Panc1 (cell line): ENCODE data around the gene KAT7. TPM values are rescaled to one million over a fixed set of nuclear protein-coding genes. Genes with fewer than 3 reads are reported as not detected.

Source experiments
- ATAC-seq: fragments of 200-7000 bp; cut with Tn5 transposase; 2 replicates; pipeline ENCODE4 v1.9.1; 2020; ENCODE audit warnings: mild to moderate bottlenecking, moderate library complexity
- BruUV-seq: library from RNA; stranded (reverse); fragments of 400-500 nt; replicated peaks from 2 replicates; lab custom pipeline; 2021; lab: Mats Ljungman, UMichigan
- CTCF ChIA-PET: fragments of 300-600 bp; sonication (Branson Sonifier 250); formaldehyde crosslinking; loops from one replicate; lab custom pipeline; 2022; ENCODE audit warnings: antibody characterized with exemption; lab: Charles Lee
- POLR2A ChIA-PET: fragments of 300-600 bp; sonication (Branson Sonifier 250); formaldehyde crosslinking; loops from one replicate; lab custom pipeline; 2022; ENCODE audit warnings: antibody characterized with exemption; lab: Charles Lee
- DNase-seq: peaks from one replicate; pipeline ENCODE4 v3.0.0-alpha.2; 2010; ENCODE audit warnings: low read depth, low spot score
- H3K27ac ChIP-seq: 2 replicates; pipeline ENCODE4 v1.5.1; 2011; ENCODE audit warnings: mild to moderate bottlenecking, low read length, inconsistent platforms
- H3K27me3 ChIP-seq: fragments of 200-500 bp; sonication (Bioruptor generic); 2 replicates; pipeline ENCODE4 v1.6.0; 2014; ENCODE audit warnings: low read length, inconsistent platforms; ENCODE audit not compliant: control insufficient read depth, insufficient read depth
- H3K36me3 ChIP-seq: fragments of 200-500 bp; sonication (Bioruptor generic); 2 replicates; pipeline ENCODE4 v1.5.1; 2014; ENCODE audit warnings: inconsistent platforms, mild to moderate bottlenecking, low read length, moderate library complexity; ENCODE audit not compliant: control insufficient read depth, insufficient read depth
- H3K4me1 ChIP-seq: 2 replicates; pipeline ENCODE4 v1.5.1; 2011; ENCODE audit warnings: inconsistent platforms, mild to moderate bottlenecking, low read length, moderate library complexity; ENCODE audit not compliant: control insufficient read depth, insufficient read depth
- H3K4me3 ChIP-seq, 2 experiments: 2 replicates each; pipeline ENCODE4 v1.5.1; 2011 to 2012; ENCODE audit warnings: low read depth in 2 of 2, low read length in 2 of 2, mild to moderate bottlenecking in 2 of 2, inconsistent platforms in 1 of 2, moderate library complexity in 1 of 2
- H3K9me3 ChIP-seq: fragments of 200-500 bp; sonication (Bioruptor generic); 2 replicates; pipeline ENCODE4 v1.5.1; 2014; ENCODE audit warnings: low read depth, mild to moderate bottlenecking, inconsistent platforms, low read length, moderate library complexity; ENCODE audit not compliant: control insufficient read depth, insufficient read depth
- POLR2AphosphoS5 ChIP-seq: IDR thresholded peaks from 2 replicates; pipeline ENCODE4 v1.6.1; 2012; ENCODE audit warnings: mild to moderate bottlenecking, low read depth, low read length, moderate library complexity
- SIN3A ChIP-seq: IDR thresholded peaks from 2 replicates; pipeline ENCODE4 v1.6.1; 2012; ENCODE audit warnings: low read depth, mild to moderate bottlenecking, low read length, moderate library complexity, borderline replicate concordance; ENCODE audit not compliant: insufficient read depth
- TCF7L2 ChIP-seq: IDR thresholded peaks from 2 replicates; pipeline ENCODE4 v1.6.1; 2011; ENCODE audit warnings: mild to moderate bottlenecking, low read depth, low read length, inconsistent platforms
- in situ Hi-C: cut with HindIII; loops from 2 replicates; pipeline ENCODE4 v1.10.0; 2016; ENCODE audit warnings: low sequenced_read_pairs, low pct_unique_long_range_greater_than_20kb
- intact Hi-C: fragments of 100-400 bp; cut with micrococcal nuclease; formaldehyde crosslinking; loops from one replicate; pipeline ENCODE4 v1.10.0; 2022; ENCODE audit not compliant: unreplicated experiment
- total RNA-seq: library from RNA; stranded (reverse); gene quantifications from one replicate; pipeline ENCODE4 v1.2.1, GENCODE V29; 2021; ENCODE audit not compliant: unreplicated experiment
- TF ChIP-seq, protein P1 (sequence below): fragments of 450-650 bp; IDR thresholded peaks from 2 replicates; pipeline ENCODE4 v1.5.1; 2017; ENCODE audit warnings: mild to moderate bottlenecking
- TF ChIP-seq, protein P2 (sequence below), 2 experiments: IDR thresholded peaks; 2 replicates each; pipeline ENCODE4 v1.6.1; 2011 to 2012; ENCODE audit warnings: low read depth in 2 of 2, control low read depth in 1 of 2, low read length in 1 of 2, mild to moderate bottlenecking in 1 of 2, moderate library complexity in 1 of 2; ENCODE audit not compliant: insufficient read depth in 1 of 2

Gene KAT7
- total RNA-seq, 1 experiment from 2014 or later = 69.0 TPM

DNA sequence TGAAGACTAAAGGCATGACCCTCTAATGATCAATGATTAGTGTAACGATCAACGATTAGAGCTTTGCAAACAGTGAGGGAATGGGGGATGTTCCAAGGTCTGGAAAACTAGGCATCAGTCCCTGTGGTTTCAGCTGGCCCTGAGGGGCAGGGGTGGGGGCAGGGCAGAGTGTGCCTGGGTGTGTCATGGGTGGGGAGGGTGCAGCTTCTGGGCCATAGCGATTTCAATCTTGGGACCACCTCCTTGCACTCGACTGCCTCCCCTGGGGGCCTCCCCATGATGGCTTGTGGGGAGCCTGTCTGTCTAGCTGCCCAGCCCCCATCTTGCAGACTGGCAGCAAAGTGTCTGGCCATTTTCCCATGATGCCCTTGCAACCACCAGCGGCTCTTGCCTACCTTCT is 51.0 kb downstream of the KAT7 start:
- Histone ChIP-seq H3K4me3 (no peak overlapping the region), H3K27me3 (no peaks in the 10 kb centered on the region), H3K9me3 (no peaks in the 10 kb centered on the region), H3K36me3 (no peaks in the 10 kb centered on the region), H3K27ac (no peak overlapping the region), H3K4me1 (peaks cover 14% of the 10 kb centered on the region)
- intact Hi-C loops (no loop called here), in situ Hi-C loops (no loop called here)
- no TSS peak for BruUV-seq
- POLR2A ChIA-PET = no interaction called here
- CTCF ChIA-PET = no interaction called here
- no peak for TF ChIP-seq POLR2AphosphoS5
- TF ChIP-seq TCF7L2 = no peak
- TF ChIP-seq, protein P1, sequence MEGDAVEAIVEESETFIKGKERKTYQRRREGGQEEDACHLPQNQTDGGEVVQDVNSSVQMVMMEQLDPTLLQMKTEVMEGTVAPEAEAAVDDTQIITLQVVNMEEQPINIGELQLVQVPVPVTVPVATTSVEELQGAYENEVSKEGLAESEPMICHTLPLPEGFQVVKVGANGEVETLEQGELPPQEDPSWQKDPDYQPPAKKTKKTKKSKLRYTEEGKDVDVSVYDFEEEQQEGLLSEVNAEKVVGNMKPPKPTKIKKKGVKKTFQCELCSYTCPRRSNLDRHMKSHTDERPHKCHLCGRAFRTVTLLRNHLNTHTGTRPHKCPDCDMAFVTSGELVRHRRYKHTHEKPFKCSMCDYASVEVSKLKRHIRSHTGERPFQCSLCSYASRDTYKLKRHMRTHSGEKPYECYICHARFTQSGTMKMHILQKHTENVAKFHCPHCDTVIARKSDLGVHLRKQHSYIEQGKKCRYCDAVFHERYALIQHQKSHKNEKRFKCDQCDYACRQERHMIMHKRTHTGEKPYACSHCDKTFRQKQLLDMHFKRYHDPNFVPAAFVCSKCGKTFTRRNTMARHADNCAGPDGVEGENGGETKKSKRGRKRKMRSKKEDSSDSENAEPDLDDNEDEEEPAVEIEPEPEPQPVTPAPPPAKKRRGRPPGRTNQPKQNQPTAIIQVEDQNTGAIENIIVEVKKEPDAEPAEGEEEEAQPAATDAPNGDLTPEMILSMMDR = no peak
- TF ChIP-seq, protein P2, sequence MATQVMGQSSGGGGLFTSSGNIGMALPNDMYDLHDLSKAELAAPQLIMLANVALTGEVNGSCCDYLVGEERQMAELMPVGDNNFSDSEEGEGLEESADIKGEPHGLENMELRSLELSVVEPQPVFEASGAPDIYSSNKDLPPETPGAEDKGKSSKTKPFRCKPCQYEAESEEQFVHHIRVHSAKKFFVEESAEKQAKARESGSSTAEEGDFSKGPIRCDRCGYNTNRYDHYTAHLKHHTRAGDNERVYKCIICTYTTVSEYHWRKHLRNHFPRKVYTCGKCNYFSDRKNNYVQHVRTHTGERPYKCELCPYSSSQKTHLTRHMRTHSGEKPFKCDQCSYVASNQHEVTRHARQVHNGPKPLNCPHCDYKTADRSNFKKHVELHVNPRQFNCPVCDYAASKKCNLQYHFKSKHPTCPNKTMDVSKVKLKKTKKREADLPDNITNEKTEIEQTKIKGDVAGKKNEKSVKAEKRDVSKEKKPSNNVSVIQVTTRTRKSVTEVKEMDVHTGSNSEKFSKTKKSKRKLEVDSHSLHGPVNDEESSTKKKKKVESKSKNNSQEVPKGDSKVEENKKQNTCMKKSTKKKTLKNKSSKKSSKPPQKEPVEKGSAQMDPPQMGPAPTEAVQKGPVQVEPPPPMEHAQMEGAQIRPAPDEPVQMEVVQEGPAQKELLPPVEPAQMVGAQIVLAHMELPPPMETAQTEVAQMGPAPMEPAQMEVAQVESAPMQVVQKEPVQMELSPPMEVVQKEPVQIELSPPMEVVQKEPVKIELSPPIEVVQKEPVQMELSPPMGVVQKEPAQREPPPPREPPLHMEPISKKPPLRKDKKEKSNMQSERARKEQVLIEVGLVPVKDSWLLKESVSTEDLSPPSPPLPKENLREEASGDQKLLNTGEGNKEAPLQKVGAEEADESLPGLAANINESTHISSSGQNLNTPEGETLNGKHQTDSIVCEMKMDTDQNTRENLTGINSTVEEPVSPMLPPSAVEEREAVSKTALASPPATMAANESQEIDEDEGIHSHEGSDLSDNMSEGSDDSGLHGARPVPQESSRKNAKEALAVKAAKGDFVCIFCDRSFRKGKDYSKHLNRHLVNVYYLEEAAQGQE (IDR thresholded peaks at IDR 0.05; ENCODE audit: insufficient read depth in 1 of 2, low read depth in 2 of 2, low read length in 1 of 2) = no peak
- TF ChIP-seq SIN3A = no peak
- DNase-seq = no peak
- no peak for ATAC-seq

DNA sequence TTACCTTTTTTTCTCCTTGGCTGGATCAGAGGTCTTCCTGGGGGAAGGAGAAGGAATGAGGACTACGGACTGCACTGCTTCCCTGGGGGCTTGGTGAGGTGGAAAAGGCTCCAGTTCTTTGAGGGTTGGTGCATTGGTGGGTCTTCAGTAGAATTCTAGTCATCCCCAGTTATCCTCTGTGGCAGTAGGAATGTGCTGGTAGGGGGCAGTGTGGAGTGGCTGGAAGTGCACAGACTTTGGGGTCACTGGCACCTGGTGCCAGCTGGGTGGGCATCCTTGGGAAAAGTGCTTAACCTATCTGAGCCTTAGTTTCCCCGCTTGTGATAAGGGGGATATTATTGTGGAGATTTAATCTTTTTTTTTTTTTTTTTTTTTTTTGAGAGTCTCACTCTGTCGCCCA is 53.1 kb downstream of the KAT7 start:
- H3K9me3 ChIP-seq = no peaks in the 10 kb centered on the region
- no peak overlapping the region for H3K4me3 ChIP-seq
- CTCF ChIA-PET = no interaction called here
- H3K27ac ChIP-seq = no peak overlapping the region
- TF ChIP-seq TCF7L2 = no peak
- TF ChIP-seq POLR2AphosphoS5 = no peak
- TF ChIP-seq, protein P1 = no peak; the same call in 1 of the 2 replicates
- TF ChIP-seq, protein P2 (IDR thresholded peaks at IDR 0.05; ENCODE audit: insufficient read depth in 1 of 2, low read depth in 2 of 2, low read length in 1 of 2) = no peak
- no peak for TF ChIP-seq SIN3A
- no peak for ATAC-seq
- no peaks in the 10 kb centered on the region for H3K36me3 ChIP-seq
- no TSS peak for BruUV-seq
- H3K27me3 ChIP-seq = no peaks in the 10 kb centered on the region
- no peak for DNase-seq
- intact Hi-C loops (loop anchor here (10.0 kb wide), 1 partner anchor 137 kb away; the partner anchor contains the start of gene SLC35B1), in situ Hi-C loops (no loop called here)
- POLR2A ChIA-PET = no interaction called here
- H3K4me1 ChIP-seq = peaks cover 4% of the 10 kb centered on the region
